OCI-LY3 (cell line): ENCODE measurements around the gene NOL6.

Experiments used
- CTCF ChIP-seq: fragments of 200-600, 300-600 bp; sonication (generic); IDR thresholded peaks from 2 replicates; pipeline ENCODE4 v1.5.1; 2014; ENCODE audit warnings: antibody characterized with exemption, low read length, low read depth
- EZH2phosphoT487 ChIP-seq: fragments of 200-600 bp; shearing (Covaris generic); IDR thresholded peaks from 2 replicates; pipeline ENCODE4 v1.6.1; 2018; ENCODE audit warnings: antibody characterized with exemption, mixed run types, low read depth

- TF ChIP-seq CTCF = peak; percentile 87
- no peak for TF ChIP-seq EZH2phosphoT487
Observed at GRCh38 chr9:33452828-33453271, 20.9 kb downstream of the NOL6 start.
